C4-2B (cell line): Measurements from ENCODE around the gene VCL.

ENCODE experiments used
- CTCF ChIP-seq: fragments of 450-650 bp; conservative IDR thresholded peaks from 2 replicates; pipeline ENCODE4 v1.5.1; 2017; ENCODE audit warnings: mild to moderate bottlenecking
- ZFX ChIP-seq: fragments of 450-650 bp; IDR thresholded peaks from 2 replicates; pipeline ENCODE4 v1.6.1; 2017

DNA sequence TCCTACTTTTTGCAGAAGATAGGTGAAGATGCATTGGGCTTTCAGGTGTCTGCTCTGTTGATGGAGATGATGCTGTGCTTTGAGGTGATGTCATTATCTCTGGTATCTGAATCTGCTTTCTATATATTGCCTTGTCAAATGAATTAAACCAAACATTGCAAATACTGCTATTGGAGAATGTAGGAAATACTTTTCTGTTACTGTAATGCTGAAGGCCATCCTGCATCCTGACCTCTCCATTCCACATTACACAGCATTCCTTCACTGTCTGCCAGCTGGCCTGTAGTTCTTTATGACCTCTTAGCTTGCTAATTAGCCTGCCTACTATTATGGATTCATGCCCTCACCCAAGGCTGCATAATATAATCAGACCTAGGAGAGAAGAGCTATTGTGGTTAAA lies 73.2 kb downstream of the VCL start:
- no peak for TF ChIP-seq ZFX
- TF ChIP-seq CTCF = no peak
